Naive B cell (primary cell): ENCODE data around the gene N4BP2L2. TPM values are rescaled to one million over a fixed set of nuclear protein-coding genes. Genes with fewer than 3 reads are reported as not detected.
A peak's percentile ranks its signal among the peaks of the same experiment; 100 is the strongest.

Source experiments
- ATAC-seq, 2 donors: fragments of 150-1000 bp; cut with Tn5 transposase; 2 replicates each; pipeline ENCODE4 v1.10.0; 2021; ENCODE audit warnings: low read depth in 2 of 2, mild to moderate bottlenecking in 2 of 2, moderate library complexity in 2 of 2
- DNase-seq: peaks from one replicate; pipeline ENCODE4 v3.0.0; 2022
- H3K27ac Mint-ChIP-seq, 6 donors: one replicate each; pipeline ENCODE4 v1.8.0; 2020 to 2022; ENCODE audit warnings: mild to moderate bottlenecking in 6 of 6, mixed read lengths in 6 of 6, moderate library complexity in 5 of 6, inconsistent platforms in 2 of 6
- H3K27me3 Mint-ChIP-seq, 3 donors: one replicate each; pipeline ENCODE4 v1.8.0; 2021 to 2022; ENCODE audit warnings: mixed read lengths in 3 of 3, mild to moderate bottlenecking in 1 of 3
- H3K36me3 Mint-ChIP-seq, 2 donors: one replicate each; pipeline ENCODE4 v1.8.0; 2020 to 2022; ENCODE audit warnings: mixed read lengths in 2 of 2, inconsistent platforms in 1 of 2, mild to moderate bottlenecking in 1 of 2
- H3K4me1 Mint-ChIP-seq, 3 donors: one replicate each; pipeline ENCODE4 v1.8.0; 2020 to 2022; ENCODE audit warnings: mixed read lengths in 3 of 3, inconsistent platforms in 1 of 3, mild to moderate bottlenecking in 1 of 3, moderate library complexity in 1 of 3
- H3K4me3 Mint-ChIP-seq, 8 donors: one replicate each; pipeline ENCODE4 v1.8.0; 2020 to 2022; ENCODE audit warnings: mild to moderate bottlenecking in 8 of 8, mixed read lengths in 8 of 8, moderate library complexity in 8 of 8, inconsistent platforms in 2 of 8
- H3K9me3 Mint-ChIP-seq, 7 donors: one replicate each; pipeline ENCODE4 v1.8.0; 2020 to 2022; ENCODE audit warnings: mixed read lengths in 7 of 7, mild to moderate bottlenecking in 5 of 7, inconsistent platforms in 2 of 7, moderate library complexity in 1 of 7
- polyA plus RNA-seq, 6 donors: library from polyadenylated mRNA; unstranded; fragments of 300-500 nt; fragmentation: Illumina TruSeq; gene quantifications; one replicate each; pipeline ENCODE4 v1.2.3, GENCODE V29; 2021; ENCODE audit warnings: low read depth in 6 of 6

The N4BP2L2 gene
- polyA plus RNA-seq, 6 donors from 2014 or later, result 164 to 230 (median 195) TPM

- H3K4me1 Mint-ChIP-seq, result peaks cover 2 to 7% (median 5%) of the 10 kb centered on the region in 3 donors
- H3K27ac Mint-ChIP-seq, result no peak overlapping the region
- H3K36me3 Mint-ChIP-seq, result peaks cover 0 to 4% of the 10 kb centered on the region in 2 donors
- no peak overlapping the region for H3K4me3 Mint-ChIP-seq
- H3K9me3 Mint-ChIP-seq, result no peaks in the 10 kb centered on the region
- H3K27me3 Mint-ChIP-seq, result no peaks in the 10 kb centered on the region
- no peak for DNase-seq
- no peak for ATAC-seq
Observed at GRCh38 chr13:32391101-32391619, 147.4 kb downstream of the N4BP2L2 start.

- no peaks in the 10 kb centered on the region for H3K27me3 Mint-ChIP-seq
- DNase-seq (no peak), ATAC-seq (no peak)
- H3K9me3 Mint-ChIP-seq, result no peaks in the 10 kb centered on the region
- H3K4me1 Mint-ChIP-seq, result peaks cover 2 to 7% (median 5%) of the 10 kb centered on the region in 3 donors
- no peak overlapping the region for H3K27ac Mint-ChIP-seq
- H3K4me3 Mint-ChIP-seq, result no peak overlapping the region
- peaks cover 0 to 4% of the 10 kb centered on the region in 2 donors for H3K36me3 Mint-ChIP-seq
Observed at GRCh38 chr13:32390484-32390883, 148.1 kb downstream of the N4BP2L2 start.

GRCh38 chr13:32390048-32390447, 148.5 kb downstream of the N4BP2L2 start:
- Mint-ChIP-seq H3K36me3 (peaks cover 0 to 4% of the 10 kb centered on the region in 2 donors), H3K9me3 (no peaks in the 10 kb centered on the region), H3K27ac (no peak overlapping the region), H3K4me3 (no peak overlapping the region), H3K27me3 (no peaks in the 10 kb centered on the region), H3K4me1 (peaks cover 2 to 7% (median 5%) of the 10 kb centered on the region in 3 donors)
- ATAC-seq (no peak), DNase-seq (no peak)

- Mint-ChIP-seq H3K36me3 (peaks cover 0 to 4% of the 10 kb centered on the region in 2 donors), H3K4me1 (peaks cover under 1 to 5% (median 2%) of the 10 kb centered on the region in 3 donors), H3K4me3 (no peak overlapping the region), H3K27ac (no peak overlapping the region), H3K9me3 (no peaks in the 10 kb centered on the region), H3K27me3 (no peaks in the 10 kb centered on the region)
- ATAC-seq (no peak), DNase-seq (no peak)
Observed at GRCh38 chr13:32385410-32385809, 153.2 kb downstream of the N4BP2L2 start.

GRCh38 chr13:32384702-32385101, 153.9 kb downstream of the N4BP2L2 start:
- Mint-ChIP-seq H3K9me3 (no peaks in the 10 kb centered on the region), H3K4me1 (no peaks in the 10 kb centered on the region), H3K27me3 (no peaks in the 10 kb centered on the region), H3K36me3 (peaks cover 0 to 4% of the 10 kb centered on the region in 2 donors), H3K4me3 (no peak overlapping the region), H3K27ac (no peak overlapping the region)
- ATAC-seq (peak in 1 of 2 donors; percentile 41), DNase-seq (no peak)

GRCh38 chr13:32383836-32384618, 154.6 kb downstream of the N4BP2L2 start:
- no peaks in the 10 kb centered on the region for H3K9me3 Mint-ChIP-seq
- H3K4me3 Mint-ChIP-seq, result no peak overlapping the region
- H3K4me1 Mint-ChIP-seq, result no peaks in the 10 kb centered on the region
- peaks cover 0 to 4% of the 10 kb centered on the region in 2 donors for H3K36me3 Mint-ChIP-seq
- ATAC-seq (no peak), DNase-seq (no peak)
- no peak overlapping the region for H3K27ac Mint-ChIP-seq
- H3K27me3 Mint-ChIP-seq, result no peaks in the 10 kb centered on the region

Other genes with a start within 250 kb of the N4BP2L2 start
- gene ZAR1L, start 223.4 kb downstream of the N4BP2L2 start, polyA plus RNA-seq, result not detected
- 1 to 10 TPM; 2.9 to 6.6 (median 4.5) TPM for gene BRCA2, start 223.3 kb downstream of the N4BP2L2 start, polyA plus RNA-seq
- gene N4BP2L1, start 110.7 kb downstream of the N4BP2L2 start, polyA plus RNA-seq, result 100 to 1,000 TPM in 2 of 6 donors, 10 to 100 TPM in 4; 77.0 to 152 (median 99.1) TPM
- 10 to 100 TPM; 38.8 to 50.4 (median 43.0) TPM for gene PDS5B, start 47.7 kb upstream of the N4BP2L2 start, polyA plus RNA-seq